Fibroblast of villous mesenchyme (primary cell): ENCODE data around the gene RBBP8NL. TPM values are rescaled to one million over a fixed set of nuclear protein-coding genes. Genes with fewer than 3 reads are reported as not detected.

Experiments
- DNase-seq: peaks from one replicate; pipeline ENCODE4 v3.0.0-alpha.2; 2010; ENCODE audit warnings: low read depth
- H3K4me3 ChIP-seq: 2 replicates; pipeline ENCODE4 v1.5.1; 2011; ENCODE audit warnings: low read depth, mild to moderate bottlenecking, low read length
- CTCF ChIP-seq: IDR thresholded peaks from 2 replicates; pipeline ENCODE4 v1.5.1; 2012; ENCODE audit warnings: low read depth, mild to moderate bottlenecking, low read length; ENCODE audit not compliant: insufficient read depth
- total RNA-seq: library from RNA; depleted of rRNA; stranded (reverse); fragments of >200 nt; gene quantifications from 2 replicates; pipeline ENCODE4 v1.2.3, GENCODE V29; 2012

RBBP8NL gene
- total RNA-seq, 1 donor = not detected

GRCh38 chr20:62411479-62412193 is 15.7 kb downstream of the RBBP8NL start:
- TF ChIP-seq CTCF = no peak
- no peak overlapping the region for H3K4me3 ChIP-seq
- DNase-seq = no peak

GRCh38 chr20:62410746-62411478 is 16.4 kb downstream of the RBBP8NL start:
- DNase-seq = no peak

GRCh38 chr20:62409931-62410745 is 17.2 kb downstream of the RBBP8NL start:
- H3K4me3 ChIP-seq = no peak overlapping the region
- no peak for DNase-seq
- peak; percentile 50 for TF ChIP-seq CTCF

More at GRCh38 chr20:62410746-62411478, 16.4 kb downstream of the RBBP8NL start:
- H3K4me3 ChIP-seq = no peak overlapping the region
- TF ChIP-seq CTCF = no peak

GRCh38 chr20:62409086-62409853 is 18.1 kb downstream of the RBBP8NL start:
- no peak overlapping the region for H3K4me3 ChIP-seq
- TF ChIP-seq CTCF = no peak
- DNase-seq = no peak

GRCh38 chr20:62408640-62409039 is 18.7 kb downstream of the RBBP8NL start:
- TF ChIP-seq CTCF = no peak
- no peak for DNase-seq
- no peak overlapping the region for H3K4me3 ChIP-seq

GRCh38 chr20:62408055-62408454 is 19.3 kb downstream of the RBBP8NL start:
- no peak overlapping the region for H3K4me3 ChIP-seq
- DNase-seq = no peak
- TF ChIP-seq CTCF = no peak
